ENCODE data around the gene MYO1D.

The MYO1D gene

DNA sequence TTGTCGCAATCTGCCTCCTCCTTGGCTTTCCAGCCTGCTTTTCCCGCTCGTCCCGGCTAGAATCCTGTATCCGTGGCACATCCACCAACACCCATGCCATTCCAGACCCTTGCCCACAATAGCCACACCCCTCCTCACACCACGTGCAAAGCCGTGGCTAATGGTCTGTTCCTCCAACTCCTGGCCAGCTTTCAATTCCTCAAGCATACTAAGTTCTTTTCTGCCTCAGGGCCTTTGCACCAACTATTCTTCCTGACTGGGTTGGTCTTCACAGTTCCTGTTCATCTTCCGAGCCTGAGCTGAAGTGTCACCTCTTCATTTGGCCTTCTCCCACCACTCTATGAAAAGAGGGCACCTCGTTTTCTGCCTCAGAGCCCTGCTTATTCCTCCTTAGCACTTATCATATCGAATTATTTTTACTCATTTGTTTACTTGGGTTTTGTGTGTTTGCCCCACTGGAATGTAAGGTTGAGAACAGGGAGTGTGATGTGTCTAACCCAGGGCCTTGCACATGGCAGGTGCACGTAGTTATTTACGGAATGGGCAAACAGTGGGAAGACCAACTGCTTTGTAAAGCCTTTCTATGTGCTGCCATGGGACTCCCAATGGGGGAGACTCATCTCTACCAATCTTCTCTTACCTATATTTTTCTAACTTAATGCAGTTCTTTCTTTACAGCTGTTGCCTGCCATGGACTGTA, 321.2 kb downstream of the MYO1D start:
- no peak overlapping the region for H3K9ac ChIP-seq (ENCODE audit: low read length)
- H3K27ac ChIP-seq (ENCODE audit: low read length) = no peak overlapping the region
- H3K79me2 ChIP-seq (ENCODE audit: low read length) = no peaks in the 10 kb centered on the region
- H3K27me3 ChIP-seq (ENCODE audit: low read depth, low read length) = no peaks in the 10 kb centered on the region
- H3K4me2 ChIP-seq (ENCODE audit: low read length) = no peak overlapping the region
- no peak overlapping the region for H2AFZ ChIP-seq (ENCODE audit: low read depth, low read length)
- H3K36me3 ChIP-seq (replicated peaks; ENCODE audit: low read depth, low read length) = peaks cover 5% of the 10 kb centered on the region
- TF ChIP-seq EZH2phosphoT487 (IDR thresholded peaks at IDR 0.05; ENCODE audit: low read depth) = no peak
- TF ChIP-seq, protein P1, sequence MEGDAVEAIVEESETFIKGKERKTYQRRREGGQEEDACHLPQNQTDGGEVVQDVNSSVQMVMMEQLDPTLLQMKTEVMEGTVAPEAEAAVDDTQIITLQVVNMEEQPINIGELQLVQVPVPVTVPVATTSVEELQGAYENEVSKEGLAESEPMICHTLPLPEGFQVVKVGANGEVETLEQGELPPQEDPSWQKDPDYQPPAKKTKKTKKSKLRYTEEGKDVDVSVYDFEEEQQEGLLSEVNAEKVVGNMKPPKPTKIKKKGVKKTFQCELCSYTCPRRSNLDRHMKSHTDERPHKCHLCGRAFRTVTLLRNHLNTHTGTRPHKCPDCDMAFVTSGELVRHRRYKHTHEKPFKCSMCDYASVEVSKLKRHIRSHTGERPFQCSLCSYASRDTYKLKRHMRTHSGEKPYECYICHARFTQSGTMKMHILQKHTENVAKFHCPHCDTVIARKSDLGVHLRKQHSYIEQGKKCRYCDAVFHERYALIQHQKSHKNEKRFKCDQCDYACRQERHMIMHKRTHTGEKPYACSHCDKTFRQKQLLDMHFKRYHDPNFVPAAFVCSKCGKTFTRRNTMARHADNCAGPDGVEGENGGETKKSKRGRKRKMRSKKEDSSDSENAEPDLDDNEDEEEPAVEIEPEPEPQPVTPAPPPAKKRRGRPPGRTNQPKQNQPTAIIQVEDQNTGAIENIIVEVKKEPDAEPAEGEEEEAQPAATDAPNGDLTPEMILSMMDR (IDR thresholded peaks at IDR 0.05; ENCODE audit: low read depth, low read length) = no peak
- no peaks in the 10 kb centered on the region for H4K20me1 ChIP-seq (ENCODE audit: insufficient read depth, low read length)
- no peaks in the 10 kb centered on the region for H3K9me3 ChIP-seq (ENCODE audit: insufficient read depth, low read length)
- H3K4me3 ChIP-seq (ENCODE audit: low read length) = no peak overlapping the region
- H3K4me1 ChIP-seq (ENCODE audit: low read length) = peaks cover 49% of the 10 kb centered on the region

GRCh38 chr17:32553168-32553567, 323.8 kb downstream of the MYO1D start:
- Histone ChIP-seq H3K9ac (ENCODE audit: low read length) (no peak overlapping the region), H4K20me1 (ENCODE audit: insufficient read depth, low read length) (no peaks in the 10 kb centered on the region), H3K4me2 (ENCODE audit: low read length) (no peak overlapping the region), H2AFZ (ENCODE audit: low read depth, low read length) (no peak overlapping the region), H3K4me3 (ENCODE audit: low read length) (no peak overlapping the region), H3K4me1 (ENCODE audit: low read length) (peaks cover 32% of the 10 kb centered on the region), H3K27me3 (ENCODE audit: low read depth, low read length) (no peaks in the 10 kb centered on the region), H3K9me3 (ENCODE audit: insufficient read depth, low read length) (no peaks in the 10 kb centered on the region), H3K36me3 (replicated peaks; ENCODE audit: low read depth, low read length) (peaks cover 5% of the 10 kb centered on the region), H3K27ac (ENCODE audit: low read length) (no peak overlapping the region), H3K79me2 (ENCODE audit: low read length) (no peaks in the 10 kb centered on the region)
- TF ChIP-seq EZH2phosphoT487 (IDR thresholded peaks at IDR 0.05; ENCODE audit: low read depth) = no peak
- TF ChIP-seq, protein P1 (IDR thresholded peaks at IDR 0.05; ENCODE audit: low read depth, low read length) = no peak

DNA sequence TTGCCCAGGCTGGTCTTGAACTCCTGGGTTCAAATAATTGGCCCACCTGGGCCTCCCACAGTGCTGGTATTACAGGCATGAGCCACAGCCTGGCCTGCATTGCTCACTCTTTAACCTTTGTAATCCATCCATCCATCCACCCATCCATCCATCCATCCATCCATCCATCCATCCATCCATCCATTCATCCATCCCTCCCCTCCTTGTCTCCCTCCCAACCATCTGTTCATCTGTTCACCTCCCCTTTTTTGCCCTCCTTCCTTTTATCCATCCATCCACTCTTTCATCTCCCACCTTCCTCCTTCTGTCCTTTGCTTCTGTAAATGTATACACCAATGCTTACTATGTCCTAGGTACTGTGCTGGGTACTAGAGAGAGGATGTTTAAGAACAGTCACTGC, 324.6 kb downstream of the MYO1D start:
- H3K9ac ChIP-seq (ENCODE audit: low read length) = no peak overlapping the region
- no peaks in the 10 kb centered on the region for H4K20me1 ChIP-seq (ENCODE audit: insufficient read depth, low read length)
- peaks cover 5% of the 10 kb centered on the region for H3K36me3 ChIP-seq (replicated peaks; ENCODE audit: low read depth, low read length)
- no peaks in the 10 kb centered on the region for H3K27me3 ChIP-seq (ENCODE audit: low read depth, low read length)
- H3K9me3 ChIP-seq (ENCODE audit: insufficient read depth, low read length) = no peaks in the 10 kb centered on the region
- peaks cover 23% of the 10 kb centered on the region for H3K4me1 ChIP-seq (ENCODE audit: low read length)
- no peak overlapping the region for H3K4me2 ChIP-seq (ENCODE audit: low read length)
- no peak overlapping the region for H3K4me3 ChIP-seq (ENCODE audit: low read length)
- no peak overlapping the region for H3K27ac ChIP-seq (ENCODE audit: low read length)
- TF ChIP-seq, protein P1 (IDR thresholded peaks at IDR 0.05; ENCODE audit: low read depth, low read length) = no peak
- TF ChIP-seq EZH2phosphoT487 (IDR thresholded peaks at IDR 0.05; ENCODE audit: low read depth) = no peak
- no peak overlapping the region for H2AFZ ChIP-seq (ENCODE audit: low read depth, low read length)
- no peaks in the 10 kb centered on the region for H3K79me2 ChIP-seq (ENCODE audit: low read length)

GRCh38 chr17:32551186-32551955, 325.6 kb downstream of the MYO1D start:
- H2AFZ ChIP-seq (ENCODE audit: low read depth, low read length) = no peak overlapping the region
- peak overlapping the region; percentile 65 for H3K4me2 ChIP-seq (ENCODE audit: low read length)
- peaks cover 5% of the 10 kb centered on the region for H3K36me3 ChIP-seq (replicated peaks; ENCODE audit: low read depth, low read length)
- peaks cover 15% of the 10 kb centered on the region for H3K4me1 ChIP-seq (ENCODE audit: low read length)
- H4K20me1 ChIP-seq (ENCODE audit: insufficient read depth, low read length) = no peaks in the 10 kb centered on the region
- H3K27me3 ChIP-seq (ENCODE audit: low read depth, low read length) = no peaks in the 10 kb centered on the region
- no peak for TF ChIP-seq EZH2phosphoT487 (IDR thresholded peaks at IDR 0.05; ENCODE audit: low read depth)
- TF ChIP-seq, protein P1 (IDR thresholded peaks at IDR 0.05; ENCODE audit: low read depth, low read length) = no peak
- H3K79me2 ChIP-seq (ENCODE audit: low read length) = no peaks in the 10 kb centered on the region
- no peaks in the 10 kb centered on the region for H3K9me3 ChIP-seq (ENCODE audit: insufficient read depth, low read length)
- H3K27ac ChIP-seq (ENCODE audit: low read length) = peak overlapping the region; percentile 24; the same call in 1 of the 2 replicates
- peak overlapping the region; percentile 19 for H3K4me3 ChIP-seq (ENCODE audit: low read length)
- H3K9ac ChIP-seq (ENCODE audit: low read length) = peak overlapping the region; percentile 26; the same call in 1 of the 2 replicates

Data from OCI-LY3 (cell line).